HG02623 (cell line): ENCODE data around the gene TRIM8.
"Not testable (repeated sequence)": the region's sequence is repeated elsewhere in the genome, so short reads cannot be mapped to it uniquely, and the experiment has no call there.

Source experiments
- ATAC-seq: cut with Tn5 transposase; IDR thresholded peaks from one replicate; pipeline ENCODE4 v1.9.1; 2021; ENCODE audit warnings: moderate library complexity; ENCODE audit not compliant: unreplicated experiment

TRIM8 gene

GRCh38 chr10:102695401-102695800, 51.1 kb downstream of the TRIM8 start:
- ATAC-seq: not testable (repeated sequence)

- no peak for ATAC-seq
Observed at GRCh38 chr10:102696736-102697135, 52.5 kb downstream of the TRIM8 start.

GRCh38 chr10:102698894-102699293, 54.6 kb downstream of the TRIM8 start:
- no peak for ATAC-seq

GRCh38 chr10:102701272-102701671, 57.0 kb downstream of the TRIM8 start:
- no peak for ATAC-seq

GRCh38 chr10:102701796-102702195, 57.5 kb downstream of the TRIM8 start:
- ATAC-seq: no peak

- ATAC-seq: no peak
Observed at GRCh38 chr10:102702742-102703141, 58.5 kb downstream of the TRIM8 start.

- ATAC-seq: no peak
Observed at GRCh38 chr10:102704915-102705314, 60.6 kb downstream of the TRIM8 start.

- no peak for ATAC-seq
Observed at GRCh38 chr10:102705531-102705930, 61.3 kb downstream of the TRIM8 start.
